Ascending aorta (tissue), 2 donors: ENCODE data around the gene CCR7. TPM values are rescaled to one million over a fixed set of nuclear protein-coding genes. Genes with fewer than 3 reads are reported as not detected.

Experiments
- DNase-seq, 2 donors: peaks; one replicate each; pipeline ENCODE4 v3.0.0-alpha.2; 2019; ENCODE audit warnings: low spot score in 2 of 2
- H3K27ac ChIP-seq, 2 donors: fragments of 200-600 bp; sonication (generic); one replicate each; pipeline ENCODE4 v1.5.1; 2016 to 2017; ENCODE audit warnings: mild to moderate bottlenecking in 1 of 2
- H3K27me3 ChIP-seq: fragments of 200-600 bp; sonication (generic); one replicate; pipeline ENCODE4 v1.5.1; 2017
- H3K36me3 ChIP-seq, 2 donors: fragments of 200-600 bp; sonication (generic); one replicate each; pipeline ENCODE4 v1.5.1; 2016
- H3K4me1 ChIP-seq, 2 donors: fragments of 200-600 bp; sonication (generic); one replicate each; pipeline ENCODE4 v1.5.1; 2016 to 2017; ENCODE audit warnings: mild to moderate bottlenecking in 1 of 2
- H3K4me3 ChIP-seq, 2 donors: fragments of 200-600 bp; sonication (generic); one replicate each; pipeline ENCODE4 v1.5.1; 2016 to 2017; ENCODE audit warnings: mild to moderate bottlenecking in 1 of 2
- H3K9me3 ChIP-seq, 2 donors: fragments of 200-600 bp; sonication (generic); one replicate each; pipeline ENCODE4 v1.5.1; 2016
- CTCF ChIP-seq, 3 experiments: fragments of 200-600 bp in 2 of 3; fragments of 450-650 bp in 1 of 3; sonication (generic) in 2 of 3; IDR thresholded peaks; one replicate each; pipeline ENCODE4 v1.5.1; 2016 to 2019; ENCODE audit warnings: antibody characterized with exemption in 3 of 3, mild to moderate bottlenecking in 1 of 3, moderate library complexity in 1 of 3
- intact Hi-C: fragments of 100-400 bp; cut with DNase I; formaldehyde crosslinking; loops from one replicate; pipeline ENCODE4 v1.15.1; 2023
- total RNA-seq: library from RNA; depleted of rRNA; stranded (reverse); fragments of >200 nt; gene quantifications from one replicate; pipeline ENCODE4 v1.1.0, GENCODE V29; 2016

Gene CCR7
- total RNA-seq, 1 donor from 2014 or later: not detected

GRCh38 chr17:40541060-40541872 lies 24.0 kb downstream of the CCR7 start:
- Histone ChIP-seq H3K27me3 (no peaks in the 10 kb centered on the region), H3K9me3 (no peaks in the 10 kb centered on the region), H3K27ac (peak overlapping the region; percentile 68 to 92), H3K4me1 (peaks cover 5 to 10% of the 10 kb centered on the region in 2 donors), H3K4me3 (no peak overlapping the region), H3K36me3 (no peaks in the 10 kb centered on the region)
- no peak for TF ChIP-seq CTCF (IDR thresholded peaks at IDR 0.05)
- intact Hi-C loops: no loop called here
- DNase-seq: no peak

GRCh38 chr17:40540448-40540847 lies 24.8 kb downstream of the CCR7 start:
- TF ChIP-seq CTCF (IDR thresholded peaks at IDR 0.05): no peak
- Histone ChIP-seq H3K27me3 (no peaks in the 10 kb centered on the region), H3K4me1 (peaks cover 5 to 16% of the 10 kb centered on the region in 2 donors), H3K4me3 (no peak overlapping the region), H3K27ac (peak overlapping the region; percentile 28 to 84), H3K9me3 (no peaks in the 10 kb centered on the region), H3K36me3 (no peaks in the 10 kb centered on the region)
- no peak for DNase-seq
- intact Hi-C loops: no loop called here

DNA sequence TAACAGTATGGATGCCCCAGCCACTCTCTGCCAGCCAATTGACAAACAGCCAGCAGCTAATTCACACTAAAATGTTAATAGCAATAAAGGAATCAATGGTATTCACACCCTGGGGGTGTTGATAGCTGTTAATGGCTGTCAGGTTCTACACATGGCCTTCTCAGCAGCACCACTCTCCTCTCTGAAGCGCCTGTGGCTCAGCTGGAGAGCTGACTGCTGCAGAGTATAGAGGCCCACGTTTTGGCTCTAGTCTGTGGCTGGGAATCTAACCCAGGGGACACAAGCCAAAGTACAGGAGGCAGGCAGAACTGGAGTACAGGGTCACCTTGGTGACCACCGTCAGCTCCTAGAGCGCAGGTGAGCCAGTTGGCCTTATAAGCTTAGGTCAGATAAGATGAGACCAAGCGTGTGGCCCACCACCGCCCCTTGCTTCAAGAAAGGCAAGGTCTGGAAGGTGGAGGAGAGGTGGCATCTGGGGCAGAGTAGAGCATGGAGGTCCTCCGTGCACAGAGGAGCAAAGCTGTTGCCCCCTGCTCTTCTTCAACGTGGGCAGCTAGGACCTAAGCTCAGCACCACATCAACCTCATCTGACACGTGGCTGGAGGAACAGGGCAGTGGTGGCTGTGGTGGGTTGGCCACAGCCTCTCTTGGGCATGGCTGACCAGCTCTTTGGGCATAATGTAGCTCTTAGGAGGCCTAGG lies 25.4 kb downstream of the CCR7 start:
- Histone ChIP-seq H3K4me3 (no peak overlapping the region), H3K27ac (peak overlapping the region; percentile 14 to 84), H3K36me3 (no peaks in the 10 kb centered on the region), H3K27me3 (no peaks in the 10 kb centered on the region), H3K4me1 (peaks cover 5 to 16% of the 10 kb centered on the region in 2 donors), H3K9me3 (no peaks in the 10 kb centered on the region)
- no peak for DNase-seq
- intact Hi-C loops: loop anchor here (5.0 kb wide), 1 partner anchor 233 kb away; the partner anchor contains the start of gene RARA
- no peak for TF ChIP-seq CTCF (IDR thresholded peaks at IDR 0.05)

GRCh38 chr17:40538936-40539705 lies 26.2 kb downstream of the CCR7 start:
- no peaks in the 10 kb centered on the region for H3K36me3 ChIP-seq
- peak overlapping the region; percentile 58 to 84 for H3K27ac ChIP-seq
- no peak overlapping the region for H3K4me3 ChIP-seq
- no peak for TF ChIP-seq CTCF (IDR thresholded peaks at IDR 0.05)
- intact Hi-C loops: loop anchor here (5.0 kb wide), 1 partner anchor 232 kb away; the partner anchor contains the start of gene RARA
- no peak for DNase-seq
- no peaks in the 10 kb centered on the region for H3K27me3 ChIP-seq
- H3K4me1 ChIP-seq: peaks cover 5 to 16% of the 10 kb centered on the region in 2 donors
- H3K9me3 ChIP-seq: no peaks in the 10 kb centered on the region
